ENCODE measurements around the gene GZMM.

GZMM gene

DNA sequence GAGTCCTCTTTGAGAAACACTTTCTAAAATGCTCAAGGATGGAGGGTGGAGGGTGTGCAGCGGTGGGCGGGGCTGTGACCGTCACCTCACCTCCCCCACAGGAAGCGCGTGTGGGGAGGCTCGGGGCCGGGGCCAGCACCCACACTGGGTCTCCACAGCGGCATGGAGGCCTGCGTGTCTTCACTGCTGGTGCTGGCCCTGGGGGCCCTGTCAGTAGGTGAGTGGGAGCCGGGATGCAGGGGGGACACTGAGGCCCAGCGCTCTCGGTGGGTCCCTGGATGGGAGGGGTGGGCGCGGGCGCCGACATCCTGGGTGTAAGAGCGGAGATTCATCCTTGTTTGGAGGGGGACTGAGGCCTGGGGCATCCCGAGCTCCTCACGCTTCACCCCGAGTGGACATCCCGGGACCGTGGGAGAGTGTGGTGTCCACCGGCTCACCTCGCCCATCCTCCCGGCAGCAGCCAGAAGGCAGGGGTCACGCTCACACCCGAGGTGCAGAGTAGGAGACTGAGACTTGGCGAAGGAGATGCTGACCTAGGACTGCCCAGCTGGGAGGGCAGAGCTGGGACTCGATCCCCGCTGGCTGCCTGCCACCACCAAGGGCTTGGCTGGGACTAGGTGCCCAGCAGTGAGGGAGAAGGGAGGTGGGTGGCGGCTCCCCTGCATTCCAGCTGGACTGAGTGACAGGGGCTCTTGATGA is at the start of gene GZMM:
GZMM (plus strand) TSS at position 144 of the 699 bp plus-strand sequence; CDS start at position 163, 19 bp downstream.
- in situ Hi-C loops (cut with HindIII; ENCODE audit: low sequenced_read_pairs), result no loop called here

- in situ Hi-C loops (cut with HindIII; ENCODE audit: low sequenced_read_pairs), result no loop called here
Measured at GRCh38 chr19:494171-495080, 49.4 kb upstream of the GZMM start.

DNA sequence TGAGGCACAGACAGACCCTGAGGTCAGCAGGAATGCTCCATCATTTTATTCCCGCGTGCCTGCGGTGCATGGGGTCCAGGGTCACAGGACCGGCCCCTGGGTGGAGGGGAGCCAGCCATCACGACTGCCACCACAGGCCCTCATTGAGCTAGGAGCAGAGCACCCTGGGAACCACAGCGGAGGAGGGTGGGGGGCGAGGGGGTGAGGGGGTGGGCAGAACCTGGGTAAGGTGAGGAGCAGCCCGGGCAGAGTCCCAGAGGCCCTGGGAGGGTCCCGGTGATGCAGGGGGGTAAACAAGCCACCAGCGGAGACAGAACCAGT is 48.8 kb upstream of the GZMM start:
- in situ Hi-C loops (cut with HindIII; ENCODE audit: low sequenced_read_pairs), result no loop called here

GRCh38 chr19:495402-496111 is 48.3 kb upstream of the GZMM start:
- in situ Hi-C loops (cut with HindIII; ENCODE audit: low sequenced_read_pairs), result no loop called here

- in situ Hi-C loops (cut with HindIII; ENCODE audit: low sequenced_read_pairs), result no loop called here
Measured at GRCh38 chr19:496112-496665, 47.7 kb upstream of the GZMM start, which contains the start of gene MADCAM1. MADCAM1 (plus strand) TSS chr19:496486; CDS start chr19:496500, 14 bp downstream.

DNA sequence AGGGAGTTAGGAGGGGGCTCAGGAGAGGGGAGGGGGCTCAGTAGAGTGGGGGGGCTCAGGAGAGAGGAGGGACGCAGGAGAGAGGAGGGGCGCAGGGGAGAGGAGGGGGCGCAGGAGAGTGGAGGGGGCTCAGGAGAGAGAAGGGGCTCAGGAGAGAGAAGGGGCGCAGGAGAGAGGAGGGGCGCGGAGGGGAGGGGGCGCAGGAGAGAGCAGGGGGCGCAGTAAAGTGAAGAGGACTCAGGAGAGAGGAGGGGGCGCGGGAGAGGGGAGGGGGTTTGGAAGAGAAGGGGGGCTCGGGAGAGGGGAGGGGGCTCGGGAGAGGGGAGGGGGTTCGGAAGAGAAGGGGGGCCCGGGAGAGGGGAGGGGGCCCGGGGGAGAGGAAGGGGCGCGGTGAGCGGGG is 46.9 kb upstream of the GZMM start:
- in situ Hi-C loops (cut with HindIII; ENCODE audit: low sequenced_read_pairs), result no loop called here

DNA sequence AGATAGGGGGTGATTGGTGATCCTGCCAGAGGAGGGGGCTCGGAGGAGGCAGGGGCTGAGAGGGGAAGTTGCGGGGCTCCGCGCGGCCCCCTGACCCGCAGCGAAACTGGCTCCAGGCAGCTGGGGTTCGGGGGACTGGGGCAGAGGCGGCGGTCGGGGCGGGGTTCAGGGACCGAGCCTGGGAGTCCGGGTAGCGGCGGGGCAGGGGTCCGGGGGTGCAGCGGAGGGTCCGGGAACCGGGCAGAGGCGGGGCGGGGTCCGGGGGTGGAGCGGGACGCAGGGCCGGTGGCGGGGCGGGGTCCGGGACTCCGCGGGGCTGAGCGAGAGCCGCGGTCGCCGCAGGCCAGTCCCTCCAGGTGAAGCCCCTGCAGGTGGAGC is 46.4 kb upstream of the GZMM start:
- in situ Hi-C loops (cut with HindIII; ENCODE audit: low sequenced_read_pairs), result no loop called here

GRCh38 chr19:497869-498510 is 45.9 kb upstream of the GZMM start:
- in situ Hi-C loops (cut with HindIII; ENCODE audit: low sequenced_read_pairs), result no loop called here

DNA sequence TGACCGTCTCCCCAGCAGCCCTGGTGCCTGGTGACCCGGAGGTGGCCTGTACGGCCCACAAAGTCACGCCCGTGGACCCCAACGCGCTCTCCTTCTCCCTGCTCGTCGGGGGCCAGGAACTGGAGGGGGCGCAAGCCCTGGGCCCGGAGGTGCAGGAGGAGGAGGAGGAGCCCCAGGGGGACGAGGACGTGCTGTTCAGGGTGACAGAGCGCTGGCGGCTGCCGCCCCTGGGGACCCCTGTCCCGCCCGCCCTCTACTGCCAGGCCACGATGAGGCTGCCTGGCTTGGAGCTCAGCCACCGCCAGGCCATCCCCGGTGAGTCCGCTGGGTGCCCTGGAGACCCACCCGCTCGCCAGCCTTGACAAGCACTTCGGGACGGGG is 45.4 kb upstream of the GZMM start:
- in situ Hi-C loops (cut with HindIII; ENCODE audit: low sequenced_read_pairs), result no loop called here

- in situ Hi-C loops (cut with HindIII; ENCODE audit: low sequenced_read_pairs), result no loop called here
Measured at GRCh38 chr19:498977-499623, 44.8 kb upstream of the GZMM start.

DNA sequence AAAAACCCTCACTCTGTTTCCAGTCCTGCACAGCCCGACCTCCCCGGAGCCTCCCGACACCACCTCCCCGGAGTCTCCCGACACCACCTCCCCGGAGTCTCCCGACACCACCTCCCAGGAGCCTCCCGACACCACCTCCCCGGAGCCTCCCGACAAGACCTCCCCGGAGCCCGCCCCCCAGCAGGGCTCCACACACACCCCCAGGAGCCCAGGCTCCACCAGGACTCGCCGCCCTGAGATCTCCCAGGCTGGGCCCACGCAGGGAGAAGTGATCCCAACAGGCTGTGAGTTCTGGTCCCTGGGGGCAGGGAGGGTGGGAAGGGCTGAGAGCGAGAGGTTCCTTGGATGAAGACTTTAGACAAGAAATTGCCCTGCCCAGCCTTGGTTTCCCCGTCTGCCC is 42.2 kb upstream of the GZMM start:
- in situ Hi-C loops (cut with HindIII; ENCODE audit: low sequenced_read_pairs), result no loop called here

- in situ Hi-C loops (cut with HindIII; ENCODE audit: low sequenced_read_pairs), result no loop called here
Measured at GRCh38 chr19:504616-505015, 39.2 kb upstream of the GZMM start.

- in situ Hi-C loops (cut with HindIII; ENCODE audit: low sequenced_read_pairs), result no loop called here
Measured at GRCh38 chr19:506404-507285, 37.2 kb upstream of the GZMM start.

DNA sequence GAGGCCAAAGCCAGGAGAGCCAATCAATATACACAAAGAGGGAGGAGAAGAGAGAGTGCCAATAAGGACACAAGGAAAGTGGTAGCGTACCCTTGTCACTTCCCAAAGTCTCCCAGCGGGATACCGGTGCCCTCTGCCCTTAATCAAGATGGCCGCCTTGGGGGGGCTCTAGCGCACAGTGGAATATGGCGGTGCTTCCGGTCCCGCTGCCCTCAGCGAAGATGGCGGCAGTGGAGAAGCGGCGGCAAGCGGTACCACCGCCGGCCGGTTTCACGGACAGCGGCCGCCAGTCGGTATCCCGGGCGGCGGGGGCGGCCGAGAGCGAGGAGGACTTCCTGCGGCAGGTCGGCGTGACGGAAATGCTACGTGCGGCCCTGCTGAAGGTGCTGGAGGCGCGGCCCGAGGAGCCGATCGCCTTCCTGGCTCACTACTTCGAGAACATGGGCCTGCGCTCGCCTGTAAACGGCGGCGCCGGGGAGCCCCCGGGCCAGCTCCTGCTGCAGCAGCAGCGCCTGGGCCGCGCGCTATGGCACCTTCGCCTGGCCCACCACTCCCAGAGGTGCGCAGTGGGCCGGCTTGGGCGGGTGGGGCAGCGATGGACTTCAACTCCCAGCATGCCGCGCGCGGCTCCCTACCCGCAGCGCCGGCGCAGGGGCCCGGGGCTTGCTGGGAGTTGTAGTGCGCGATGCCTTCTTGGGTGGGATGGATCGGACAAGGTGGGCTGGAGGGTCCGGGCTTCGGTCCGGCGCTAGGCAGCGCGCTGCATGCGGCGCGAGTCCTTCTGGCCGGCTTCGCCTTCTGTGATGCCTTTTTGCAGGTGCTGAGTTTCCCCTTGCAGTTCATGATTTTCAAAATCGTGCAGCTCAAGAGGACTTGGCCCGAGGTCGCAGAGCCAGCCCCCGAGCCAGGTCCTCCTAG is 36.3 kb upstream of the GZMM start, which contains the start of gene TPGS1:
TPGS1 (plus strand) TSS at position 212 of the 918 bp plus-strand sequence; CDS start at position 222, 10 bp downstream.
- in situ Hi-C loops (cut with HindIII; ENCODE audit: low sequenced_read_pairs), result no loop called here

DNA sequence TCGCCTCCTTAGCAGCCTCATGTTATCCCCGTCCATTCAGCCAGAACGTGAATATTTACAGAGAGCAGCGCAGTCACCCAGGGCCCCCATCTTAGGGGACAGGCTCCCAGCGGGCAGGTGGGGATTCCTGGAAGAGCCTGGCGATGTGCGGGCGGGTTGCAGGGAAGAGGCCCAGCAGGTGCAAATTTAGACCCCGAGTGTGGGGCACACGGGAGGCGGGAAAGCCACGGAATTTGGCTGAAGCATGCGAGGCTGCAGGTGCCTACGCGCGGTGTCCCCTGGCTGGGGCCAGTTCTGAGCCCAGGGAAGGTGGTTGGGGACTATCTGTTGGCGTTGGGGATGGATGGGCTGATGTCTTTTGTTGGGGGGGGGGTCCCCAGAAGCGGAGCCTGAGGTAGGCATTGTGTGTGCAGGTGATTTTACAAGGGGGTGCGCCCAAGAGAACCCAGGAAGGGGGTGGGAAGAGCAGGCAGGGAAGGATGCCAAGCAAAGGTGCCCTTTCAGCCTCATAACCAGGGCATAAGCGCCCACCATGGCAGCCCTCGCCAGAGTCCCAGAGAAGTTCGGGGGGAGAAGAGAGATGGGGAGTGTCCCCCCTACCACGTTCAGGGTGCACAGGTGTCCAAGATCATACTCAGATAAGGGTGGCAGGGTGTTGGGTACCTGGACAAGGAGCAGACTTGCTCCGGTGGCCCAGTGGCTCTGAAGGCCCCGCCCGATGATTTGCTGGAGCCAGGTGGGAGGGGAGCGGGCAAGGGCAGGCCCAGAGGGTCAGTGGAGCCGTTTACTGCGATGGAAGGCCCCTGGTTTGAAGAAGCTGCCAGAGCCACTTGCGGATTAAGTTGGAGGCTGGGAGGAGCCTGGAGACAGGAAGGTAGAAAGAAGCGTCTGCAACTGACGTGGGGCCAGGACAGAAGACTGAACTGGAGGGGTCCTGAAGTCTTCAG is 35.4 kb upstream of the GZMM start:
- in situ Hi-C loops (cut with HindIII; ENCODE audit: low sequenced_read_pairs), result no loop called here

GRCh38 chr19:510606-511100 is 33.2 kb upstream of the GZMM start:
- in situ Hi-C loops (cut with HindIII; ENCODE audit: low sequenced_read_pairs), result no loop called here
